Kidney (tissue), 14 donors: ENCODE data around the gene PLA2G2C. TPM values are rescaled to one million over a fixed set of nuclear protein-coding genes. Genes with fewer than 3 reads are reported as not detected.

ENCODE experiments used
- DNase-seq, 5 donors: peaks; one replicate each; pipeline ENCODE4 v3.0.0-alpha.2; 2013 to 2020
- FAIRE-seq: peaks from 2 replicates; lab custom pipeline; 2012; peaks lifted over from hg19 to GRCh38; lab: Jason Lieb, UNC
- H3K27ac ChIP-seq, 2 donors: one replicate each; pipeline ENCODE4 v1.7.0; 2013; ENCODE audit warnings: low read depth in 2 of 2, low read length in 2 of 2, inconsistent platforms in 1 of 2
- H3K27me3 ChIP-seq: one replicate; pipeline ENCODE4 v1.7.1; 2013; ENCODE audit warnings: low read length, inconsistent platforms; ENCODE audit not compliant: control insufficient read depth, insufficient read depth
- H3K36me3 ChIP-seq, 3 donors: one replicate each; pipeline versions ENCODE4 v1.7.0 to v1.7.1; 2013; ENCODE audit warnings: low read length in 3 of 3, control low read depth in 1 of 3, inconsistent platforms in 1 of 3; ENCODE audit not compliant: insufficient read depth in 3 of 3, control insufficient read depth in 2 of 3
- H3K4me1 ChIP-seq, 3 donors: one replicate each; pipeline versions ENCODE4 v1.7.0 to v1.7.1; 2013; ENCODE audit warnings: low read length in 3 of 3, inconsistent platforms in 1 of 3, low read depth in 1 of 3; ENCODE audit not compliant: control insufficient read depth in 2 of 3, insufficient read depth in 2 of 3
- H3K4me3 ChIP-seq, 3 donors: one replicate each; pipeline versions ENCODE4 v1.7.0 to v1.8.1; 2013; ENCODE audit warnings: low read length in 3 of 3, control low read depth in 1 of 3, inconsistent platforms in 1 of 3
- H3K9ac ChIP-seq, 3 donors: one replicate each; pipeline versions ENCODE4 v1.7.0 to v1.7.1; 2013; ENCODE audit warnings: low read length in 3 of 3, control low read depth in 1 of 3, inconsistent platforms in 1 of 3
- H3K9me3 ChIP-seq, 3 donors: one replicate each; pipeline versions ENCODE4 v1.7.0 to v1.7.1; 2013; ENCODE audit warnings: low read length in 3 of 3, control low read depth in 1 of 3, inconsistent platforms in 1 of 3; ENCODE audit not compliant: control insufficient read depth in 2 of 3, insufficient read depth in 1 of 3
- CTCF ChIP-seq: IDR thresholded peaks from 3 replicates; pipeline ENCODE4 v1.5.1; 2012; ENCODE audit warnings: mild to moderate bottlenecking, moderate library complexity, borderline replicate concordance; ENCODE audit not compliant: insufficient read depth; ENCODE audit errors: extremely low read depth
- intact Hi-C: fragments of 100-400 bp; cut with DNase I; formaldehyde crosslinking; loops from one replicate; pipeline ENCODE4 v1.11.1; 2022
- polyA plus RNA-seq: library from polyadenylated mRNA; stranded (reverse); fragments of 350-450 nt; fragmentation: Illumina TruSeq; extraction: RNeasy Lipid Tissue Mini Kit (QIAGEN cat#74804); gene quantifications from one replicate; pipeline ENCODE4 v1.2.3, GENCODE V29; 2014; ENCODE audit warnings: low read depth, low replicate concordance; ENCODE audit not compliant: insufficient read depth
- total RNA-seq: library from RNA; stranded (reverse); fragmentation: NEBNext Ultra II Directional; extraction: Animal tissue kit (Norgen Biotek cat#: 25700); gene quantifications from one replicate; pipeline ENCODE4 v1.2.1, GENCODE V29; 2021
- donor health status: control.
- donor health status: control.
- donor health status: control.
- donor health status: control.
- donor health status: control.
- donor health status: DM: yes; HTN: yes; CAD: no.
- donor health status: Normal renal cell carcinoma (clear cell type).

PLA2G2C gene
- total and polyA plus RNA-seq, 2 donors from 2014 or later = 0.31 TPM; not detected in 1

DNA sequence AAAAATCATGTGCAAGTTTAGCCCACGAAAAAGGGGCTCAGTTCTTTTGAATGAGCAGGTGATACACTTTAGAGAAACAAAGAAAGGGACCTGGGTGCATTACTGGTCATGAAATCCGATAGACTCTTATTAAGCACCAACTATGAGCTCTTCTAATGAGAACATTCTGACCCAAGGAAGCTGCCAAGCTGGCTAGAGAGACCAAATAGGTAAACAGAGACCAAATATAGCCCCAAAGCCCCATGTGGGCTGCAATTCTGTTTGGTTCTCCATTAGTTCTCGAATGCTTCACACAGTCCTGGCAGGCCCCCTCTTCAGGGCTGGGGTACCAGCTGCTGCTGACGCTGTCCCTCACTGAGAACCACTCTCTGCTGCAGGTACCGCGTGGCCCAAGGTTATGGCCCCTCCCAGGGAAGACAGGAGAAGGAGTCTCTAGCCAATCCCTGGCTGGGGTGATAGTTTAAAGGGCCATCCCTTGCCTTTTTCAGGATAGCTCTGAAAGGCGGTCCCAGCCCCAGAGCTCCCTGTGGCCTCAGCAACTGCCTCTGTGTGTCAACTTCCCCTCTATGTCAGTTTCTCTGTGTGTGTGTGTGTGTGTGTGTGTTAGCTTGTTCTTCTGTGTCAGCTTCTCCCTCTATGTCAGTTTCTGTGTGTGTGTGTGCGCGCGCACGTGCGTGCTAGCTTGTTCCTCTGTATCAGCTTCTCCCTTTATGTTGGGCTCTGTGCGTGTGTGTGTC is 7.5 kb downstream of the PLA2G2C start:
- no peak for FAIRE-seq
- Histone ChIP-seq H3K27ac (no peak overlapping the region), H3K36me3 (no peaks in the 10 kb centered on the region), H3K4me3 (no peak overlapping the region), H3K9ac (no peak overlapping the region), H3K27me3 (no peaks in the 10 kb centered on the region), H3K4me1 (no peaks in the 10 kb centered on the region), H3K9me3 (peaks cover 0 to 5% (median 2%) of the 10 kb centered on the region in 3 donors)
- intact Hi-C loops = no loop called here
- TF ChIP-seq CTCF = no peak
- DNase-seq = peak in 1 of 5 donors; percentile 48

DNA sequence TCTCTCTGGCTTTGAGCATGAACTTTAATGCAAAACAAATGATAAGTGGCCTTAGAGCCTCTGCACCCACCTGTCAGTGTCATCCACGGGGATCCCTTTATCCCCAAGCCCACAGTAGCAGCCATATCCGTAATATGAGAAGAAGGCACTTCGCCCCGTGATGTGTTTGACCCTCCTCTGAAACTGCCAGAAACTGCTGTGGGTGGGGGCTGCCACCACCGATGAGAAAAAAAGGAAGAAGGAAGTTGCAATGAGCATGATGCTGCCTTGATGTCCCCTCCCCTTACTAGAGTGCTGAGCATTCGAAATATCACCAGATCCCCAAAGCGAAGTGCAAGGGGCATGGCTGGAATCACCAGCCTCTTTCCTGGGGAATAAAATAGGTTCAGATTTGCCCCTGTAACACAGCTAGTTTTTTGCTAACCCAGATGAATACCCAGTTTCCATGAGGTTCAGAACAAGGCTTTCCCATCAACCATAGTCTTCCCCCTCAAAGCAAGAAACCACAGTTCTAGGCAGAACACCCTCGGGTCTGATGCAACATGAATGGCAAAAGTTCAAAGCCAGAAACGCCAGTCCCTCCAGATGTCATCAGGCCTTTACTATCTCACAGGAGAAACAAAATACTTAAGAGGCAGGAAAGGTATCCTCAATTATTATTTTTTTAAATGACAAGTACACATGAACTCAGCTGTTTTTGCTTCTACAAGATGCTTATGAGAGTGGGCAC is 11.2 kb downstream of the PLA2G2C start:
- Histone ChIP-seq H3K27ac (no peak overlapping the region), H3K36me3 (no peaks in the 10 kb centered on the region), H3K27me3 (no peaks in the 10 kb centered on the region), H3K9me3 (peaks cover 0 to 5% (median 2%) of the 10 kb centered on the region in 3 donors), H3K4me1 (no peaks in the 10 kb centered on the region), H3K4me3 (no peak overlapping the region), H3K9ac (no peak overlapping the region)
- intact Hi-C loops = no loop called here
- DNase-seq (peak in 1 of 5 donors; percentile 6), FAIRE-seq (no peak)
- no peak for TF ChIP-seq CTCF

DNA sequence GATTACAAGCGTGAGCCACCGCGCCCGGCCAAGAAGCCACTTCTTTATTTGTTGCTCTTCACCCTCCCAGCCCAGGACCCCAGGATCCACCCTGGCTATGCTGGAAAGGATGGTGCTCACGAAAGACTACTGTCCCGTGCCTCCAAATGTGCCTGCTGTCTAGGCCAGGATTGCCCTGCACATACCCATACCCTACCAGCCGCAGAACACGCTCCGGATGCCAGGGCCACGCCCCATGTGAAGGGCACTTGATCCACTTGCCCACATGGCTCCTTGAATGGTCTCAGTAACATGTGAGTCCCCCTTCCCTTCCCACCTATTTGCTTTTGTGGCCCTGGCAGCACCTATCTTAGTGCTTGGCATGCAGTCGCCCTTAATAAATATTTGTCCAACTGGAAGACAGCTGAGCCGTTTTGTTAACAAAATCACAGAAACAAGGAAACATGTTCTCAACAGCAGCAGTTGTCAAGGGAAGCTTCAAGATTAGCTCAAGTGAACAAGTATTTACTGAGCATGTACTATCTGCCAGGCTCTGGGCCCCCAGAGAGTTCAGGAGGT is 14.2 kb downstream of the PLA2G2C start:
- peak in 1 of 5 donors; percentile 36 for DNase-seq
- no peak overlapping the region for H3K9ac ChIP-seq
- TF ChIP-seq CTCF = no peak
- H3K4me3 ChIP-seq = no peak overlapping the region
- H3K9me3 ChIP-seq = no peaks in the 10 kb centered on the region
- H3K27me3 ChIP-seq = no peaks in the 10 kb centered on the region
- FAIRE-seq = no peak
- H3K27ac ChIP-seq = no peak overlapping the region
- H3K36me3 ChIP-seq = no peaks in the 10 kb centered on the region
- H3K4me1 ChIP-seq = no peaks in the 10 kb centered on the region
- intact Hi-C loops = no loop called here
